Esophagus muscularis mucosa (tissue), 4 donors: Measurements from ENCODE around the gene ZSCAN25. TPM values are rescaled to one million over a fixed set of nuclear protein-coding genes. Genes with fewer than 3 reads are reported as not detected.

Experiments
- DNase-seq: peaks from one replicate; pipeline ENCODE4 v3.0.0-alpha.2; 2017; ENCODE audit errors: extremely low spot score
- H3K27ac ChIP-seq, 4 donors: fragments of 200-600 bp; sonication (generic); replicated peaks in 1 of 4; 1 replicate in 3 of 4; 2 replicates in 1 of 4; pipeline ENCODE4 v1.5.1; 2016 to 2019; ENCODE audit warnings: mild to moderate bottlenecking in 1 of 4
- H3K27me3 ChIP-seq, 4 donors: fragments of 200-600 bp; sonication (generic); one replicate each; pipeline versions ENCODE4 v1.5.1 to v1.6.0; 2016 to 2019
- H3K36me3 ChIP-seq, 4 donors: fragments of 200-600 bp; sonication (generic); one replicate each; pipeline ENCODE4 v1.5.1; 2016 to 2019
- H3K4me1 ChIP-seq, 4 donors: fragments of 200-600 bp; sonication (generic); one replicate each; pipeline ENCODE4 v1.5.1; 2016 to 2019
- H3K4me3 ChIP-seq, 4 donors: fragments of 200-600 bp; sonication (generic); 1 replicate in 2 of 4; 2 replicates in 2 of 4; pipeline ENCODE4 v1.5.1; 2016 to 2019; ENCODE audit warnings: mild to moderate bottlenecking in 4 of 4, moderate library complexity in 1 of 4
- H3K9me3 ChIP-seq, 4 donors: fragments of 200-600 bp; sonication (generic); 1 replicate in 3 of 4; 2 replicates in 1 of 4; pipeline ENCODE4 v1.5.1; 2016 to 2019
- POLR2AphosphoS5 ChIP-seq, 2 donors: sonication (generic); formaldehyde crosslinking; IDR thresholded peaks; one replicate each; pipeline ENCODE4 v1.6.1; 2017; ENCODE audit warnings: antibody characterized with exemption in 2 of 2
- WGBS: methylation state at CpG from one replicate; pipeline ENCODE4 v1.1.5; 2018; 5-methylcytosine and 5-hydroxymethylcytosine counted together
- intact Hi-C: fragments of 100-400 bp; cut with DNase I; formaldehyde crosslinking; loops from one replicate; pipeline ENCODE4 v1.15.1; 2023
- total RNA-seq, 4 donors: library from RNA; depleted of rRNA; stranded (reverse); fragments of >200 nt; gene quantifications; one replicate each; pipeline versions ENCODE4 v1.1.0 to v1.2.1, GENCODE V29; 2016
- TF ChIP-seq, protein P1 (sequence below), 3 experiments: fragments of 200-600 bp in 2 of 3; fragments of 450-650 bp in 1 of 3; sonication (generic) in 2 of 3; IDR thresholded peaks; one replicate each; pipeline ENCODE4 v1.5.1; 2017 to 2019; ENCODE audit warnings: antibody characterized with exemption in 3 of 3, mild to moderate bottlenecking in 2 of 3, moderate library complexity in 1 of 3

The ZSCAN25 gene
- total RNA-seq, 4 donors from 2014 or later: 12.1 to 17.1 (median 14.2) TPM

DNA sequence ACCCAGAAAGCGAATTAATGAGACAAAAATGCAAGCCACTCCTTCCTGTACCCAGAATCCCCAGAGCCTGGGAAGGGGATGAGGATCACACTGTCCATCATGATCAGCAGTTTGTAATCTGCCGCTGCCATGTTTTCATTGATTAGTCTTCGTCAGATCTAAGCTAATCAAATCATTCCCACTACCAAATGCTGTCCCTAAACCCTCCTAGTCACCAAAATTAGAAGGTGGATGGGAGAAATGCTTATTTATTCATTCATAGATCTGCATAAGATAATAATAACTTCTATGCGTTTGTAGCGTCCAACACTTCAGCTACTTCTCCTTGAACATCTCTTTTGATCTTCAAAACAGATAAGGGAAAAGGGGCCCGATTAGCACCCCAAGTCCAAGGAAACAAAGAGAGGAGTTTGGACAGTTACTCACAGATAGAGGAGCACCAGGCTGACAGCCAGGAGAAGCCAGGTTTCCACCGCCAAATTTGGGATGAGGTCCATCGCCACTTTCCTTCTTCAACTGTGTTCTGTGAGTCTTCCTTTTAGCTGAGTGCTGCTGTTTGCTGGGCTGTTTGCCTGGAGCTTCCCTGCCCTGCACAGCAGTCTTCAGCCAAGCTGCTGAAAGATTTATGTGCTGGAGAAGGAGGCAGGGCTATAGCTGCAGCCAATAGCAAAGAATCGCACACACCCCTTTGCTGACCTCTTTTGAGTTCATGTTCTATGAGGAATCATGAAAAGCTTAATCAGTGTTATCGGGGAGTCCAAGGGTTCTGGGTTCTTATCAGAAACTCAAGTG lies 62.9 kb downstream of the ZSCAN25 start, which contains the start of gene CYP3A5:
Gene CYP3A5, minus strand, starts transcription at position 597 of the 792 bp plus-strand sequence. Its CDS starts 100 bp downstream, at position 497.
- intact Hi-C loops: no loop called here

More for the DNA sequence above, 62.9 kb downstream of the ZSCAN25 start, which contains the start of gene CYP3A5:
- no peak for DNase-seq
- H3K27me3 ChIP-seq: no peaks in the 10 kb centered on the region
- TF ChIP-seq, protein P1, sequence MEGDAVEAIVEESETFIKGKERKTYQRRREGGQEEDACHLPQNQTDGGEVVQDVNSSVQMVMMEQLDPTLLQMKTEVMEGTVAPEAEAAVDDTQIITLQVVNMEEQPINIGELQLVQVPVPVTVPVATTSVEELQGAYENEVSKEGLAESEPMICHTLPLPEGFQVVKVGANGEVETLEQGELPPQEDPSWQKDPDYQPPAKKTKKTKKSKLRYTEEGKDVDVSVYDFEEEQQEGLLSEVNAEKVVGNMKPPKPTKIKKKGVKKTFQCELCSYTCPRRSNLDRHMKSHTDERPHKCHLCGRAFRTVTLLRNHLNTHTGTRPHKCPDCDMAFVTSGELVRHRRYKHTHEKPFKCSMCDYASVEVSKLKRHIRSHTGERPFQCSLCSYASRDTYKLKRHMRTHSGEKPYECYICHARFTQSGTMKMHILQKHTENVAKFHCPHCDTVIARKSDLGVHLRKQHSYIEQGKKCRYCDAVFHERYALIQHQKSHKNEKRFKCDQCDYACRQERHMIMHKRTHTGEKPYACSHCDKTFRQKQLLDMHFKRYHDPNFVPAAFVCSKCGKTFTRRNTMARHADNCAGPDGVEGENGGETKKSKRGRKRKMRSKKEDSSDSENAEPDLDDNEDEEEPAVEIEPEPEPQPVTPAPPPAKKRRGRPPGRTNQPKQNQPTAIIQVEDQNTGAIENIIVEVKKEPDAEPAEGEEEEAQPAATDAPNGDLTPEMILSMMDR (IDR thresholded peaks at IDR 0.05): no peak
- peak; percentile 8 to 18 for TF ChIP-seq POLR2AphosphoS5 (IDR thresholded peaks at IDR 0.05)
- WGBS: 50% methylated on average over 10 of the region's 10 CpGs
- peaks cover 0 to 3% (median 0%) of the 10 kb centered on the region in 4 donors for H3K9me3 ChIP-seq
- peak within 1 kb of the TSS in 1 of 4 donors; percentile 30 for H3K27ac ChIP-seq
- H3K4me1 ChIP-seq: peaks cover 0 to 8% (median 3%) of the 10 kb centered on the region in 4 donors
- peak within 1 kb of the TSS; percentile 9 to 27 (median 18) for H3K4me3 ChIP-seq
- no peaks in the 10 kb centered on the region for H3K36me3 ChIP-seq

Other genes starting within 250 kb of the ZSCAN25 start
- 100 to 1,000 TPM; 101 to 153 (median 134) TPM for gene ARPC1B, start 242.2 kb upstream of the ZSCAN25 start, total RNA-seq
- 100 to 1,000 TPM in 2 of 4 donors, 10 to 100 TPM in 2; 85.9 to 116 (median 99.9) TPM for gene PDAP1, start 208.3 kb upstream of the ZSCAN25 start, total RNA-seq
- gene BUD31, start 208.0 kb upstream of the ZSCAN25 start, total RNA-seq: 10 to 100 TPM; 61.8 to 82.0 (median 66.2) TPM
- gene PTCD1, start 178.1 kb upstream of the ZSCAN25 start, total RNA-seq: 10 to 100 TPM in 1 of 4 donors, 1 to 10 TPM in 3; 5.3 to 10.2 (median 7.6) TPM
- 10 to 100 TPM; 19.1 to 25.3 (median 20.8) TPM for gene CPSF4, start 178.0 kb upstream of the ZSCAN25 start, total RNA-seq
- 100 to 1,000 TPM; 487 to 697 (median 507) TPM for gene ATP5MF, start 150.8 kb upstream of the ZSCAN25 start, total RNA-seq
- 1 to 10 TPM; 2.5 to 6.2 (median 3.0) TPM for gene ZNF789, start 144.1 kb upstream of the ZSCAN25 start, total RNA-seq
- 10 to 100 TPM; 26.6 to 37.9 (median 32.7) TPM for gene ZNF394, start 116.7 kb upstream of the ZSCAN25 start, total RNA-seq
- gene ZKSCAN5, start 112.3 kb upstream of the ZSCAN25 start, total RNA-seq: 10 to 100 TPM in 2 of 4 donors, 1 to 10 TPM in 2; 9.6 to 11.2 (median 10.5) TPM
- gene FAM200A, start 64.8 kb upstream of the ZSCAN25 start, total RNA-seq: 1 to 10 TPM; 2.1 to 3.8 (median 3.3) TPM
- gene ZNF655, start 58.3 kb upstream of the ZSCAN25 start, total RNA-seq: 100 to 1,000 TPM in 3 of 4 donors, 10 to 100 TPM in 1; 92.3 to 140 (median 112) TPM
- gene TMEM225B, start 18.7 kb upstream of the ZSCAN25 start, total RNA-seq: under 1 TPM in 2 of 4 donors, not detected in 2; 0.32 to 0.57 TPM
- gene CYP3A5, start 63.0 kb downstream of the ZSCAN25 start, total RNA-seq: 1 to 10 TPM in 3 of 4 donors, under 1 TPM in 1; 0.91 to 4.6 (median 2.3) TPM
- gene CYP3A7, start 118.2 kb downstream of the ZSCAN25 start, total RNA-seq: under 1 TPM in 2 of 4 donors, not detected in 2; 0.26 to 0.34 TPM
- not detected for gene CYP3A4, start 167.2 kb downstream of the ZSCAN25 start, total RNA-seq
- gene CYP3A43, start 211.1 kb downstream of the ZSCAN25 start, total RNA-seq: not detected